SU-DHL-6 (cell line): ENCODE measurements around the gene PAPSS1.
"Not testable (repeated sequence)": the region's sequence is repeated elsewhere in the genome, so short reads cannot be mapped to it uniquely, and the experiment has no call there.

ENCODE experiments used
- H2AFZ ChIP-seq: fragments of 200-600 bp; sonication (generic); 2 replicates; pipeline ENCODE4 v1.6.1; 2014; ENCODE audit warnings: low read depth, mild to moderate bottlenecking, moderate library complexity, mixed read lengths, antibody characterized with exemption, low read length; ENCODE audit not compliant: severe bottlenecking
- H3F3A ChIP-seq: fragments of 200-600 bp; shearing (Covaris generic); 2 replicates; pipeline ENCODE4 v1.6.0; 2016; ENCODE audit warnings: antibody characterized with exemption, mild to moderate bottlenecking; ENCODE audit not compliant: insufficient read depth
- H3K27ac ChIP-seq: fragments of 200-600 bp; sonication (generic); 2 replicates; pipeline ENCODE4 v1.5.1; 2016; ENCODE audit warnings: low read depth, mild to moderate bottlenecking, low read length, moderate library complexity, mixed read lengths
- H3K27me3 ChIP-seq: fragments of 200-600 bp; sonication (generic), shearing (Covaris generic); 2 replicates; pipeline ENCODE4 v1.6.0; 2014; ENCODE audit warnings: mild to moderate bottlenecking, low read length
- H3K36me3 ChIP-seq: fragments of 200-600 bp; sonication (generic); 2 replicates; pipeline ENCODE4 v1.6.1; 2014; ENCODE audit warnings: mild to moderate bottlenecking, low read length, mixed read lengths
- H3K4me2 ChIP-seq: fragments of 300-600, 200-600 bp; shearing (Covaris generic), sonication (generic); 2 replicates; pipeline ENCODE4 v1.6.0; 2014; ENCODE audit warnings: low read length, low read depth, mild to moderate bottlenecking; ENCODE audit not compliant: poor library complexity, severe bottlenecking
- H3K4me3 ChIP-seq: fragments of 200-600 bp; sonication (generic); 2 replicates; pipeline ENCODE4 v1.5.1; 2014; ENCODE audit warnings: antibody characterized with exemption, low read length, mild to moderate bottlenecking, mixed read lengths; ENCODE audit not compliant: insufficient read depth, poor library complexity, severe bottlenecking
- H3K79me2 ChIP-seq: fragments of 200-600 bp; sonication (generic); 2 replicates; pipeline ENCODE4 v1.6.1; 2014; ENCODE audit warnings: mild to moderate bottlenecking, low read length, moderate library complexity; ENCODE audit not compliant: insufficient read depth
- H3K9ac ChIP-seq: fragments of 200-600 bp; sonication (generic); 2 replicates; pipeline ENCODE4 v1.7.0; 2014; ENCODE audit warnings: mild to moderate bottlenecking, low read length
- H3K9me2 ChIP-seq: fragments of 200-600 bp; sonication (generic); replicated peaks from 2 replicates; pipeline ENCODE4 v1.6.1; 2014; ENCODE audit warnings: low read length; ENCODE audit not compliant: insufficient read depth
- H3K9me3 ChIP-seq: fragments of 200-600 bp; sonication (generic); 2 replicates; pipeline ENCODE4 v1.6.1; 2014; ENCODE audit warnings: low read length, mixed read lengths; ENCODE audit not compliant: insufficient read depth
- H4K20me1 ChIP-seq: fragments of 200-600 bp; sonication (generic); 2 replicates; pipeline ENCODE4 v1.6.1; 2014; ENCODE audit warnings: low read depth, mild to moderate bottlenecking, antibody characterized with exemption, low read length, moderate library complexity, mixed read lengths
- CTCF ChIP-seq: fragments of 200-600 bp; sonication (generic); IDR thresholded peaks from one replicate; pipeline ENCODE4 v1.5.1; 2017; ENCODE audit warnings: antibody characterized with exemption, mild to moderate bottlenecking, low read length, moderate library complexity; ENCODE audit not compliant: insufficient read depth, poor library complexity, severe bottlenecking
- EZH2phosphoT487 ChIP-seq: fragments of 200-600 bp; sonication (generic), shearing (Covaris generic); conservative IDR thresholded peaks from 2 replicates; pipeline ENCODE4 v1.6.1; 2018; ENCODE audit warnings: mild to moderate bottlenecking, antibody characterized with exemption, low read length, moderate library complexity, mixed read lengths

The PAPSS1 gene

DNA sequence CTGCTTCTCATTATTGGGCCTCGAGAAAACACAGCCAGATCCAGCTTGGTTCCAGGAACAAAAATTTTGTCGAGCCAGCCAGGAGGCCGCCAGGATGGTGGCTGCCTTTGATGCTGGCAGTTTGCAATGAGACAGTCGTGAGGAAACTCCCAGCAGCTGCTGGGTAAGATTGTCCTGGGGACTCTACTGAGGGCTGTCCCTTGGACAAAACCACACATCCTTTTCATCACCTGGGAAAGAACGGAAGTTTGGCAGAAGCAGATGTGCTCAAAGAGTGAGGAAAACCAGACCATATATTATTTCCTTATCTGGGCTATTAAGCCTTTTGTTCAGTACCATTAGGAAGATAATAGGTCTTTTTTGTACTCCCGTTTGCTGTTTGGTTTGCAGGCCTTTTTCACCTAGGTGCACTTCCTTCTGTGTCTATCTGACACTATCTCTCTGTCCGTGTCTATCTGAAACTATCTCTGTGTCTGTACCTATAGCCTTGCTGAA is 13.4 kb upstream of the PAPSS1 start:
- Histone ChIP-seq H2AFZ (no peak overlapping the region), H3K4me2 (no peak overlapping the region), H3K36me3 (no peaks in the 10 kb centered on the region), H3K4me3 (no peak overlapping the region), H3K27ac (no peak overlapping the region), H3K27me3 (no peaks in the 10 kb centered on the region), H3K9ac (no peak overlapping the region), H3K9me2 (no peaks in the 10 kb centered on the region), H4K20me1 (no peaks in the 10 kb centered on the region), H3F3A (no peaks in the 10 kb centered on the region), H3K9me3 (no peaks in the 10 kb centered on the region), H3K79me2 (no peaks in the 10 kb centered on the region)
- TF ChIP-seq CTCF (no peak), EZH2phosphoT487 (no peak)

DNA sequence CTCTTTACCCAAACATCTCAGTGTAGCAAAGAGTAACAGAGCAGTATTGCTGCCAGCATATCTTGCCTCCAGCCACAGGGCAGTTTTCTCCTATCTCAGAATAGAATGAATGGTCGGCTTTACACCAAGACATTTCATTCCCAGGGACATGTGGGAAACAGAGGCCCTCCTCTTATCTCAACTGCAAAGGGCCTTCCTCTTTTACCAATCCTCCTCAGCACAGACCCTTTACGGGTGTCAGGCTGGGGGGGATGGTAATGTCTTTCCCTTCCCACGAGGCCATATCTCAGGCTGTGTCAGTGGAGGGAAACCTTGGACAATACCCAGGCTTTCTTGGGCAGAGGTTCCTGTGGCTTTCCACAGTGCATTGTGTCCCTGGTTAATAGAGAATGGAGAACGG is 9.0 kb upstream of the PAPSS1 start:
- not testable (repeated sequence) for H3K79me2 ChIP-seq, H3K27ac ChIP-seq, H3K4me2 ChIP-seq, H3K36me3 ChIP-seq, H2AFZ ChIP-seq, H3K4me3 ChIP-seq, H3K9ac ChIP-seq, H3K9me3 ChIP-seq, H3F3A ChIP-seq, H3K27me3 ChIP-seq, H3K9me2 ChIP-seq, H4K20me1 ChIP-seq

DNA sequence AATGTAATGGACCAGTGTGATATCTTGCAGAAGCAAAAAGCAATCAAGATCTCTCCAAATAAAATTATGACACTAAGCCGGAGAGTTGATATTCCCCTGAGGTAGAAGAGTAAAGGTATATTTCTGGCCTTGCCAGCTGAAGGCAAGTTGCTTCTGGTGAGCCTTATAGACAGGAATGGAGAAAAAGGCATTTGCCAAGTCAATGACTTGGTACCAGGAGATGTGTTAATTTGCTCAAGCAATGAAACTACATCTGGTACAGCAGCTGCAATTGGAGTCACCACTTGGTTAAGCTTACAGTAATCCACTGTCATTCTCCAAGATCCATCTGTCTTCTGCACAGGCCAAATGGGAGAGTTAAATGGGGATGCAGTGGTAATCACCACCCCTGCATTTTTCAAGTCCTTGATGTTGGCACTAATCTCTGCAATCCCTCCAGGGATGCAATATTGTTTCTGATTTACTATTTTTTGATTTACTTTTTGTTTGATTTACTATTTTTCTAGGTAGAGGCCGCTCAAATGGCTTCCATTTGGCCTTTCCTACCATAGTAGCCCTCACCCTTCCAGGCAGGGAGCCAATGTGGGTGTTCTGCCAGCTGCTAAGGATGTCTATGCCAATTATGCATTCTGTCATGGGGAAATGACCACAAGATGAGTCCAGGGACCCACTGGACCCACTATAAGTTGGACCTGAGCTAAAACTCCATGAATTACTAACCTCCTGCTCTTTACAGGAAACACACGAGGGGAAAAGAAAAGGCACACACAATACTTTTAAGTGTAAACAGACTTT is 6.3 kb upstream of the PAPSS1 start:
- not testable (repeated sequence) for H3K36me3 ChIP-seq, H3K27ac ChIP-seq, H3K9ac ChIP-seq, H4K20me1 ChIP-seq, H3K4me3 ChIP-seq, H3K9me2 ChIP-seq, H3F3A ChIP-seq, H3K9me3 ChIP-seq, H3K27me3 ChIP-seq, H3K4me2 ChIP-seq, H2AFZ ChIP-seq, H3K79me2 ChIP-seq

DNA sequence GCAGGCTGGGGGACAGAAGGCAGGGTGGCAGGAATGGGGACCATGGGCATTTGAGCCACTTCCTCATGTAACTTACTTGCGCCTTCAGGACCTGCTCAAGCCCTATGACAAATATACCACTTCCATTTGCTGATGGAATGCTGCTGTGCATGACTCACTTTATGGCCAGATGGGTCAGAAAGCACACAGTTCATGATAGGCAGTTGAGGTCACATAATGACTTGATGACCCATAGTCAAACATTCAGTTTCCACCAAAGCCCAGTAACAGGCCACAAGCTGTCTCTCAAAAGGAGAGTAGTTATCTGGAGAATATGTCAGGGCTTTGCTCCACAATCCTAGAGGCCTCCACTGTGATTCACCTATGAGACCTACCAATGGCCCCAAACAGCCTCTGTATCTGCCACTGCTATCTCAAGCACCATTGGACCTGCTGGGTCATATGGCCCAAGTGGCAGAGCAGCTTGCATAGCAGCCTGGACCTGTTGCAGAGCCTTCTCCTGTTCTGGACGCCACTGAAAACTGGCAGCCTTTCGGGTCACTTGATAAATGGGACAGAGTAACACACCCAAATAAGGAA is 5.3 kb upstream of the PAPSS1 start:
- H3K4me2 ChIP-seq, result no peak overlapping the region
- H4K20me1 ChIP-seq, result no peaks in the 10 kb centered on the region
- no peak overlapping the region for H2AFZ ChIP-seq
- no peaks in the 10 kb centered on the region for H3K9me3 ChIP-seq
- peaks cover 5% of the 10 kb centered on the region; the same call in 1 of the 2 replicates for H3F3A ChIP-seq
- no peak overlapping the region for H3K4me3 ChIP-seq
- no peaks in the 10 kb centered on the region for H3K27me3 ChIP-seq
- H3K9ac ChIP-seq, result no peak overlapping the region
- no peak overlapping the region for H3K27ac ChIP-seq
- no peaks in the 10 kb centered on the region for H3K79me2 ChIP-seq
- no peaks in the 10 kb centered on the region for H3K36me3 ChIP-seq
- TF ChIP-seq CTCF (no peak), EZH2phosphoT487 (no peak)
- no peaks in the 10 kb centered on the region for H3K9me2 ChIP-seq

DNA sequence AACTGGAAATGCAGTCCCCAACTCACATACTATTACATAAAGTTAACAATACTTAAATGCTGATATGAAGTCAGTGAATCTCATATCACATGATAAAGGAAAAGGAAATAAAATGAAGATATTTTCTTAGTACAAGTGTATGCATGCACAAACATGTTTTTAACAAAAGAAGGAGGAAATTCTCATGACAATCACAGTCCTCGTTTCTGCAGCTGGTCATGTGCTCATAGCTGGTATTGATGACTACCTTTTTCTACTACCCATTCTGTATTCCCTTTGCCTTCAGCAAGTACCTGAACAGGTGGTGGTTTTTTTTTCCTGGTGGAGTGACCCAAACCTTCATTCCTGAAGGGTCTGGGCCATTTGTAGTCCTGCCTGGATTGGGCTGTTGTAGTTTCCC is 3.3 kb upstream of the PAPSS1 start:
- H3F3A ChIP-seq, H3K4me3 ChIP-seq, H3K4me2 ChIP-seq, H3K9ac ChIP-seq, H2AFZ ChIP-seq, H4K20me1 ChIP-seq, H3K27ac ChIP-seq, H3K36me3 ChIP-seq, H3K9me3 ChIP-seq, H3K79me2 ChIP-seq, H3K27me3 ChIP-seq, H3K9me2 ChIP-seq: not testable (repeated sequence)
